Breast epithelium (tissue), 3 donors: ENCODE data around the gene ADPRM.

Experiments used
- CTCF ChIP-seq, 3 donors: fragments of 450-650 bp; IDR thresholded peaks; one replicate each; pipeline ENCODE4 v1.5.1; 2016 to 2017; ENCODE audit warnings: antibody characterized with exemption in 3 of 3, mild to moderate bottlenecking in 3 of 3, moderate library complexity in 3 of 3
- POLR2AphosphoS5 ChIP-seq, 3 donors: sonication (generic); formaldehyde crosslinking; IDR thresholded peaks; one replicate each; pipeline ENCODE4 v1.6.1; 2017; ENCODE audit warnings: antibody characterized with exemption in 3 of 3

DNA sequence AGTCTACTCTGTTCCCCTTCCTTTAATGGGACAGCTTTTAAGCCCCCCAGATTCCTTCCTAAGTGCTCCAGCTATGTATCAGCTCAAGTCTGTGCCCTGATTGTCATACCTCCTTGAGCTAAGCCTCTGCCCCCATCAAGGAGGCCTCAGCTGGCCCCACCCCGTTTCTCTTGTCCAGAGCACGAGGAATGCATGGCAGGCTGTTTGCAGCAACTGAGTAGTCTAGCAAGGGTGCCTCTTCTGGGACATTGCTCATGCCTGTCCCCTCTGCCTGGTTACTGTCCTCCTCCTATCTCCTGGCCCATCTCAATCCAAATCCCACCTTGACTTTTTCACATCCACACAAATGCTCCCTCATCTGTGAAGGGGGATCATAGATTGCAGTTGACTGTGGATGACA lies 60.3 kb downstream of the ADPRM start:
- TF ChIP-seq CTCF (IDR thresholded peaks at IDR 0.05) (no peak), POLR2AphosphoS5 (IDR thresholded peaks at IDR 0.05) (no peak)
